Neutrophil (primary cell): ENCODE measurements around the gene IFNL4.
"Not testable (repeated sequence)": the region's sequence is repeated elsewhere in the genome, so short reads cannot be mapped to it uniquely, and the experiment has no call there.

Experiments used
- H3K27ac ChIP-seq: fragments of 200-600 bp; sonication (generic); 2 replicates; pipeline ENCODE4 v1.5.1; 2016; ENCODE audit warnings: mild to moderate bottlenecking, moderate library complexity
- H3K27me3 ChIP-seq: fragments of 200-600 bp; sonication (generic); 2 replicates; pipeline ENCODE4 v1.6.0; 2016; ENCODE audit warnings: mild to moderate bottlenecking
- H3K36me3 ChIP-seq: fragments of 200-600 bp; sonication (generic); 2 replicates; pipeline ENCODE4 v1.5.1; 2017
- H3K4me1 ChIP-seq, 2 experiments: fragments of 200-600 bp in 1 of 2; sonication (generic) in 1 of 2; 1 replicate in 1 of 2; 2 replicates in 1 of 2; pipeline versions ENCODE4 v1.5.1 to v1.6.1; 2013 to 2016; ENCODE audit warnings: low read depth in 1 of 2, low read length in 1 of 2, mild to moderate bottlenecking in 1 of 2, moderate library complexity in 1 of 2; ENCODE audit not compliant: control insufficient read depth in 1 of 2, insufficient read depth in 1 of 2
- H3K4me3 ChIP-seq, 2 experiments: fragments of 200-600 bp in 1 of 2; sonication (generic) in 1 of 2; 1 replicate in 1 of 2; 2 replicates in 1 of 2; pipeline ENCODE4 v1.5.1; 2013 to 2016; ENCODE audit warnings: low read depth in 1 of 2, low read length in 1 of 2, mild to moderate bottlenecking in 1 of 2, moderate library complexity in 1 of 2
- H3K9me3 ChIP-seq: fragments of 200-600 bp; sonication (generic); 2 replicates; pipeline ENCODE4 v1.5.1; 2016
- TF ChIP-seq, protein P1 (sequence below): fragments of 200-600 bp; sonication (generic); IDR thresholded peaks from 2 replicates; pipeline ENCODE4 v1.5.1; 2016; ENCODE audit warnings: antibody characterized with exemption

Gene IFNL4

GRCh38 chr19:39284032-39284431, 35.4 kb upstream of the IFNL4 start:
- no peak overlapping the region for H3K27ac ChIP-seq
- H3K27me3 ChIP-seq: peaks cover 37% of the 10 kb centered on the region
- H3K36me3 ChIP-seq: no peaks in the 10 kb centered on the region
- TF ChIP-seq, protein P1, sequence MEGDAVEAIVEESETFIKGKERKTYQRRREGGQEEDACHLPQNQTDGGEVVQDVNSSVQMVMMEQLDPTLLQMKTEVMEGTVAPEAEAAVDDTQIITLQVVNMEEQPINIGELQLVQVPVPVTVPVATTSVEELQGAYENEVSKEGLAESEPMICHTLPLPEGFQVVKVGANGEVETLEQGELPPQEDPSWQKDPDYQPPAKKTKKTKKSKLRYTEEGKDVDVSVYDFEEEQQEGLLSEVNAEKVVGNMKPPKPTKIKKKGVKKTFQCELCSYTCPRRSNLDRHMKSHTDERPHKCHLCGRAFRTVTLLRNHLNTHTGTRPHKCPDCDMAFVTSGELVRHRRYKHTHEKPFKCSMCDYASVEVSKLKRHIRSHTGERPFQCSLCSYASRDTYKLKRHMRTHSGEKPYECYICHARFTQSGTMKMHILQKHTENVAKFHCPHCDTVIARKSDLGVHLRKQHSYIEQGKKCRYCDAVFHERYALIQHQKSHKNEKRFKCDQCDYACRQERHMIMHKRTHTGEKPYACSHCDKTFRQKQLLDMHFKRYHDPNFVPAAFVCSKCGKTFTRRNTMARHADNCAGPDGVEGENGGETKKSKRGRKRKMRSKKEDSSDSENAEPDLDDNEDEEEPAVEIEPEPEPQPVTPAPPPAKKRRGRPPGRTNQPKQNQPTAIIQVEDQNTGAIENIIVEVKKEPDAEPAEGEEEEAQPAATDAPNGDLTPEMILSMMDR: no peak
- H3K4me3 ChIP-seq: no peak overlapping the region
- no peaks in the 10 kb centered on the region for H3K9me3 ChIP-seq
- no peaks in the 10 kb centered on the region for H3K4me1 ChIP-seq

GRCh38 chr19:39282021-39282420, 33.4 kb upstream of the IFNL4 start:
- no peaks in the 10 kb centered on the region for H3K36me3 ChIP-seq
- TF ChIP-seq, protein P1: no peak
- no peak overlapping the region for H3K4me3 ChIP-seq
- H3K9me3 ChIP-seq: no peaks in the 10 kb centered on the region
- no peaks in the 10 kb centered on the region for H3K4me1 ChIP-seq
- H3K27ac ChIP-seq: no peak overlapping the region
- H3K27me3 ChIP-seq: peaks cover 29% of the 10 kb centered on the region

DNA sequence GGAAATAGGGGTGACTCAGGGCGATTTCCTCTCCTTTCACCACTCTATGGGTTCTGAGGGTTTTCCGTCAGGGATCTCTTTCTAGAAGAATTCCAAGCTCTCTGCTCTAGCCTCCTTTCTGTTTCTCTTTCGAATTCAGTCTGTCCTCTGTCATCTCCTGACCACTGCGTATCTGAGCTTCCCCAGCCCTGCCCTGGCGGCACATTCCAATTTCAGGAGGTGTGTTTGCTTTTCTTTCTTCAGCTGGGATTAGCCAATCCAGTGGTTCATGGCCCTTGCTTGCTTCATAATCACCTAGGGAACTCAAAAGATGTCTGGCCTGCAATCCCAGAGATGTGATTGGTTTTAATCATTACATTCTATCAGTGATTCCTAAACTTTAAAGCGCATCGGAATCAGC, 28.9 kb upstream of the IFNL4 start:
- peaks cover 6% of the 10 kb centered on the region for H3K27me3 ChIP-seq
- no peaks in the 10 kb centered on the region for H3K9me3 ChIP-seq
- H3K4me3 ChIP-seq: no peak overlapping the region
- no peaks in the 10 kb centered on the region for H3K4me1 ChIP-seq
- TF ChIP-seq, protein P1: no peak
- no peak overlapping the region for H3K27ac ChIP-seq
- H3K36me3 ChIP-seq: no peaks in the 10 kb centered on the region

DNA sequence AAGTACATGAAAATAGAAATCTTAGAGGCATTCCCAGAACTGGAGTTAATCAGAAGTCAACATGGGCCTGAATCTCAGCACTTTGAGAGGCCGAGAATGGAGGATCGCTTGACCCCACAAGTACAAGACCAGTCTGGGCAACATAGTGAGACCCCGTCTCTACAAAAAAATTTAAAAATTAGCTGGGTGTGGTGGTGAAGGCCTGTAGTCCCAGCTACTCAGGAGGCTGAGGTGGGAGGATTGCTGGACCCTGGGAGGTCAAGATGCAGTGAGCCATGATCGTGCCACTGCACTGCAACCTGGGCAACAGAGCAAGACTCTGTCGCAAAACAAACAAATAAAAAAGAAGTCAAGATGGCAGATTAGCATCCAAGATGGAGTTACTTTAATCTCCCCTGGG, 28.1 kb upstream of the IFNL4 start:
- Histone ChIP-seq H3K27me3 (peaks cover 4% of the 10 kb centered on the region), H3K27ac (no peak overlapping the region), H3K36me3 (no peaks in the 10 kb centered on the region), H3K9me3 (no peaks in the 10 kb centered on the region), H3K4me3 (no peak overlapping the region), H3K4me1 (no peaks in the 10 kb centered on the region)
- TF ChIP-seq, protein P1: no peak

- TF ChIP-seq, protein P1: no peak
- no peak overlapping the region for H3K4me3 ChIP-seq
- H3K9me3 ChIP-seq: no peaks in the 10 kb centered on the region
- no peaks in the 10 kb centered on the region for H3K4me1 ChIP-seq
- H3K27me3 ChIP-seq: no peaks in the 10 kb centered on the region
- no peaks in the 10 kb centered on the region for H3K36me3 ChIP-seq
- H3K27ac ChIP-seq: no peak overlapping the region
Measured at GRCh38 chr19:39275578-39275977, 26.9 kb upstream of the IFNL4 start.

- not testable (repeated sequence) for H3K4me1 ChIP-seq, H3K9me3 ChIP-seq, H3K4me3 ChIP-seq, H3K36me3 ChIP-seq, H3K27me3 ChIP-seq, H3K27ac ChIP-seq
Measured at GRCh38 chr19:39273859-39274258, 25.2 kb upstream of the IFNL4 start.
